MCF 10A (cell line): ENCODE results near the gene MTSS2. TPM values are rescaled to one million over a fixed set of nuclear protein-coding genes. Genes with fewer than 3 reads are reported as not detected.

Experiments
- BruUV-seq: library from RNA; stranded (reverse); fragments of 400-500 nt; replicated peaks from 2 replicates; lab custom pipeline; 2021; lab: Mats Ljungman, UMichigan
- CTCF ChIA-PET: fragments of 300-600 bp; sonication (Branson Sonifier 250); formaldehyde crosslinking; extraction: SDS; loops from one replicate; lab custom pipeline; 2021; ENCODE audit warnings: antibody characterized with exemption, inconsistent platforms; lab: Yijun Ruan, JAX
- POLR2A ChIA-PET: fragments of 300-600, 350-650 bp; sonication (Branson Sonifier 250); formaldehyde crosslinking; extraction: SDS; loops from one replicate; lab custom pipeline; 2020; ENCODE audit warnings: antibody characterized with exemption, inconsistent platforms; lab: Yijun Ruan, JAX
- DNase-seq: peaks from one replicate; pipeline ENCODE4 v3.0.0-alpha.2; 2018; ENCODE audit not compliant: unreplicated experiment
- H3K27ac Mint-ChIP-seq: one replicate; pipeline ENCODE4 v1.8.0; 2022; ENCODE audit warnings: mild to moderate bottlenecking, low read depth, mixed read lengths; ENCODE audit not compliant: unreplicated experiment
- H3K27me3 Mint-ChIP-seq: one replicate; pipeline ENCODE4 v1.8.0; 2022; ENCODE audit warnings: mixed read lengths; ENCODE audit not compliant: insufficient read depth, unreplicated experiment
- H3K36me3 Mint-ChIP-seq: one replicate; pipeline ENCODE4 v1.8.0; 2022; ENCODE audit warnings: mild to moderate bottlenecking, moderate library complexity, mixed read lengths; ENCODE audit not compliant: insufficient read depth, unreplicated experiment
- H3K4me1 Mint-ChIP-seq: one replicate; pipeline ENCODE4 v1.8.0; 2022; ENCODE audit warnings: mixed read lengths; ENCODE audit not compliant: insufficient read depth, unreplicated experiment
- H3K4me3 Mint-ChIP-seq: one replicate; pipeline ENCODE4 v1.8.0; 2022; ENCODE audit warnings: mild to moderate bottlenecking, moderate library complexity, mixed read lengths; ENCODE audit not compliant: unreplicated experiment
- H3K9me3 Mint-ChIP-seq: one replicate; pipeline ENCODE4 v1.8.0; 2022; ENCODE audit warnings: mixed read lengths; ENCODE audit not compliant: unreplicated experiment
- CTCF ChIP-seq: fragments of 200-600 bp; IDR thresholded peaks from one replicate; pipeline ENCODE4 v1.8.0; 2022; ENCODE audit warnings: antibody characterized with exemption, mild to moderate bottlenecking; ENCODE audit not compliant: unreplicated experiment
- intact Hi-C: fragments of 100-400 bp; cut with micrococcal nuclease; formaldehyde crosslinking; loops from 2 replicates; pipeline ENCODE4 v1.14.1; 2022
- total RNA-seq: library from RNA; stranded (reverse); gene quantifications from 2 replicates; pipeline ENCODE4 v1.2.3, GENCODE V29; 2022

MTSS2 gene
- total RNA-seq, 1 experiment from 2014 or later, result 75.8 TPM

- H3K9me3 Mint-ChIP-seq, result no peaks in the 10 kb centered on the region
- peak overlapping the region; percentile 96 for H3K27ac Mint-ChIP-seq
- BruUV-seq, result no TSS peak
- intact Hi-C loops, result no loop called here
- no peak for DNase-seq
- H3K4me3 Mint-ChIP-seq, result no peak overlapping the region
- POLR2A ChIA-PET, result interaction anchor here (0.5 kb wide), 1 partner anchor 413 kb away, joined by 4 read pairs; no protein-coding TSS in a partner anchor
- CTCF ChIA-PET, result interaction anchor here (0.7 to 1.0 kb wide), 2 partner anchors 29 to 49 kb away, joined by 3 read pairs; no protein-coding TSS in a partner anchor
- H3K27me3 Mint-ChIP-seq, result no peaks in the 10 kb centered on the region
- TF ChIP-seq CTCF, result no peak
- H3K36me3 Mint-ChIP-seq, result peaks cover 8% of the 10 kb centered on the region
- H3K4me1 Mint-ChIP-seq, result peaks cover 34% of the 10 kb centered on the region
Measured at GRCh38 chr16:70712942-70713341, 27.1 kb upstream of the MTSS2 start.

- no peak for TF ChIP-seq CTCF
- Mint-ChIP-seq H3K9me3 (no peaks in the 10 kb centered on the region), H3K4me1 (peaks cover 35% of the 10 kb centered on the region), H3K4me3 (no peak overlapping the region), H3K27me3 (no peaks in the 10 kb centered on the region), H3K27ac (no peak overlapping the region), H3K36me3 (peaks cover 8% of the 10 kb centered on the region)
- intact Hi-C loops, result no loop called here
- CTCF ChIA-PET, result interaction anchor here (0.7 to 1.0 kb wide), 2 partner anchors 28 to 49 kb away, joined by 3 read pairs; no protein-coding TSS in a partner anchor
- no peak for DNase-seq
- BruUV-seq, result no TSS peak
- POLR2A ChIA-PET, result interaction anchor here (0.5 kb wide), 1 partner anchor 413 kb away, joined by 4 read pairs; no protein-coding TSS in a partner anchor
Measured at GRCh38 chr16:70712359-70712758, 26.5 kb upstream of the MTSS2 start.

- DNase-seq, result no peak
- Mint-ChIP-seq H3K27me3 (no peaks in the 10 kb centered on the region), H3K36me3 (peaks cover 8% of the 10 kb centered on the region), H3K4me3 (no peak overlapping the region), H3K27ac (no peak overlapping the region), H3K9me3 (no peaks in the 10 kb centered on the region), H3K4me1 (peaks cover 43% of the 10 kb centered on the region)
- ChIA-PET CTCF (interaction anchor here (0.6 kb wide), 2 partner anchors 12 to 1895 kb away, joined by 3 read pairs; no protein-coding TSS in a partner anchor), POLR2A (no interaction called here)
- TF ChIP-seq CTCF, result no peak
- no TSS peak for BruUV-seq
- intact Hi-C loops, result no loop called here
Measured at GRCh38 chr16:70711211-70712031, 25.6 kb upstream of the MTSS2 start.

- H3K4me3 Mint-ChIP-seq, result no peak overlapping the region
- no peak for DNase-seq
- H3K4me1 Mint-ChIP-seq, result peaks cover 39% of the 10 kb centered on the region
- no peaks in the 10 kb centered on the region for H3K27me3 Mint-ChIP-seq
- TF ChIP-seq CTCF, result no peak
- ChIA-PET POLR2A (no interaction called here), CTCF (no interaction called here)
- H3K27ac Mint-ChIP-seq, result no peak overlapping the region
- intact Hi-C loops, result no loop called here
- BruUV-seq, result no TSS peak
- peaks cover 8% of the 10 kb centered on the region for H3K36me3 Mint-ChIP-seq
- H3K9me3 Mint-ChIP-seq, result no peaks in the 10 kb centered on the region
Measured at GRCh38 chr16:70710422-70711210, 24.8 kb upstream of the MTSS2 start.
